Vagina (tissue), 2 donors: ENCODE data around the gene PRDM16.

Source experiments
- CTCF ChIP-seq, 3 experiments: fragments of 450-650 bp in 2 of 3; fragments of 200-600 bp in 1 of 3; sonication (generic) in 1 of 3; IDR thresholded peaks; one replicate each; pipeline ENCODE4 v1.5.1; 2017 to 2019; ENCODE audit warnings: antibody characterized with exemption in 3 of 3, mild to moderate bottlenecking in 2 of 3, moderate library complexity in 2 of 3
- POLR2AphosphoS5 ChIP-seq, 2 donors: sonication (generic); formaldehyde crosslinking; IDR thresholded peaks; one replicate each; pipeline ENCODE4 v1.9.0; 2017; ENCODE audit warnings: antibody characterized with exemption in 2 of 2, mild to moderate bottlenecking in 2 of 2, low read depth in 1 of 2; ENCODE audit not compliant: insufficient read depth in 1 of 2

GRCh38 chr1:3084726-3085125, 15.7 kb downstream of the PRDM16 start:
- TF ChIP-seq CTCF (IDR thresholded peaks at IDR 0.05) (no peak), POLR2AphosphoS5 (IDR thresholded peaks at IDR 0.05; ENCODE audit: insufficient read depth in 1 of 2, low read depth in 1 of 2) (no peak)
